HG03097 (cell line): ENCODE data around the gene SLC43A2.
"Not testable (repeated sequence)": the region's sequence is repeated elsewhere in the genome, so short reads cannot be mapped to it uniquely, and the experiment has no call there.

Experiments
- ATAC-seq: cut with Tn5 transposase; IDR thresholded peaks from one replicate; pipeline ENCODE4 v1.9.1; 2021; ENCODE audit not compliant: unreplicated experiment, low FRiP score

SLC43A2 gene

DNA sequence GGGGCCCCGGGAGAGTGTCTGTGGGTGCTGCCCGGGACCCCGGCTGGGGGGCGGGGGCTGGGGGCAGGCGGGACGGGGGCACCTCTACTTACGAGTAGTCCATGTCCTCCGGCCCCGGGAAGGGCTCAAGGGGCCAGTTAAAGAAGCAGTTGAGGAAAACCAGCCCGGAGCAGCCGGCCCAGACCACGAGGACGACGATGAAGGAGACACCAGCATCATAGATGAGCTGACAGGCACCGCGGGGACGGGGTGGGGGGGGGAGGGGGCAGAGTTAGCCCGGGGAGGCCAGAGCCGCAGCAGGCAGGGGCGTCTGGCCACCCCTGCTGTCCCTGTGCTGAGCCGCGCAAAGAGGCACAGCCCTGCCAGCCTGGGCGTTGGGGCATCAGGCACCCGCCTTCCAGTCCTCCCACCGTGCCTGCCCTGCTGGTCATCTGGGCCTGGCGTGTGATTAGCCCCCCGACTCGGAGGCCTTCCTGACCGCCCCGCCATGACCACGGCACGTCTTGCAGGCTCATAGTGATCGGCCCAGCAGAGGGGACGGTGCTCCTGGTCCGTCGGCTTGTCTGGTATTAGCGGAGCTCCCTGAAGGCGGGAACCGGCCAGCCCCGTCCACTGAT is 37.1 kb downstream of the SLC43A2 start:
- no peak for ATAC-seq

DNA sequence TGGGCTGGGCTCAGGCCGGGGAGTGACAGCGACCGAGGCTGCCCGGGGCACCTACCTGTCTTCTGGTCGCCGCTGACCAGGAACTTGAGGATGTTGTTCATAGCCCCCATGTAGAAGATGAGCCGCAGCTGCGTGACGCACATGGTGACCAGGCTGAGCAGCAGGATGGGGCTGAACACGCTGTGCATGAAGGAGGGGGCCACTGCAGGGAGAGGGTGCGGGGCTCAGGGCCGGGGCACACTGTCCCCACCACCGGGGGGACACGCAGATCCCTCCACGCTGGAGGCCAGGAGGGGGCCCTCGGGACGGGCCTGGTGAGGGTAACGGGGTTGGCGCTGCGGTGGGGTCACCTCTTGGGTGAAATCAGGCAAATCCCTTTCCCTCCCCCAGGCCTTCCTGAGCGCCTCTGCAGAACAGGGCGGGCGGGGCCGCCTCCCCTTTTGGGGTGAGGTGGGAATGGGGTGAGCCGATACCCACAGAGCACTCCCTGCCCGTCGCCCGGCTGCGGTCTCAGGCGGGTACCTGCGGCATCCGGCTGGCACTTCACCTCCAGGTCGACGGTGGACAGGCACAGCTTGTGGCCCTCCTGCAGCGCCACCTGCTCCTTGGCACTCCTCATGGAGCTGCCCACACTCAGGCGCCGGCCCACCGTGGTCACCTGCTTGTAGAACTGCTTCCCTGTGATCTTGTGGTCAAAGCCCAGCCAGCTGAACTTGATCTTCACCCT is 37.7 kb downstream of the SLC43A2 start:
- no peak for ATAC-seq

DNA sequence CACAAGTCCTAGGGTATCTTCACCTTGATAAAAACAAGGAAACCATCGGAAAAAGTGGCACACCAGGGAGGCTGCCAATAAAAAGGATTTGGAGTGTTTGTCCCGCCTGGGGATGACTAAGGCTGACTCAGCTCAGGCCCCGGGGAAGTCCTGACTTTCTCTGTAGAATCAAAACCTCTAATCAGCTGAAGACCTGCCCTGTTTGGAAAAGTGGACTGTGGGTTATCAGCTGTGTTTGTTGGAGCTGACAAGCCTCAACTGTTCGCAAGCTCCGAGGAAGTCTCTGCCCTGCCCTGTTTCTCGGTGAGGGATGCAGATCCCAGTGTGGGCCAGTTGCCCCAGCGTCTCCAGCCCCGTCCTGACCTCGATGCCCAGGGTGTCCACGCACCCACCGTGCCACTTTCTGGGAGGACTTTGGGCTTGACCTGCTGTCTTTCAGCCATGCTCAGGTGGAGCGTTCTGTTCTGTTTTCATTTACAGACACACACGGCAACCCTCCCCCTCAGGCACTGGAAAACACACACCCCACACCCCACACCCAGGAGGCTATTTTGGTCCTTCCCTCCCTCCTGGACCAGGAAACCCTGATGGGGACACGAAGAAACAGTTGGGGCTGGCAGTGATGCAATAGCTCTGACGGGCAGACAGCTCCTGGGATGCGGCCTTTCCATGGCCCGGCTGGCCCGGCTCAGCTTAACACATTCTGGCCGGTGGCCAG is 38.4 kb downstream of the SLC43A2 start:
- ATAC-seq: no peak

DNA sequence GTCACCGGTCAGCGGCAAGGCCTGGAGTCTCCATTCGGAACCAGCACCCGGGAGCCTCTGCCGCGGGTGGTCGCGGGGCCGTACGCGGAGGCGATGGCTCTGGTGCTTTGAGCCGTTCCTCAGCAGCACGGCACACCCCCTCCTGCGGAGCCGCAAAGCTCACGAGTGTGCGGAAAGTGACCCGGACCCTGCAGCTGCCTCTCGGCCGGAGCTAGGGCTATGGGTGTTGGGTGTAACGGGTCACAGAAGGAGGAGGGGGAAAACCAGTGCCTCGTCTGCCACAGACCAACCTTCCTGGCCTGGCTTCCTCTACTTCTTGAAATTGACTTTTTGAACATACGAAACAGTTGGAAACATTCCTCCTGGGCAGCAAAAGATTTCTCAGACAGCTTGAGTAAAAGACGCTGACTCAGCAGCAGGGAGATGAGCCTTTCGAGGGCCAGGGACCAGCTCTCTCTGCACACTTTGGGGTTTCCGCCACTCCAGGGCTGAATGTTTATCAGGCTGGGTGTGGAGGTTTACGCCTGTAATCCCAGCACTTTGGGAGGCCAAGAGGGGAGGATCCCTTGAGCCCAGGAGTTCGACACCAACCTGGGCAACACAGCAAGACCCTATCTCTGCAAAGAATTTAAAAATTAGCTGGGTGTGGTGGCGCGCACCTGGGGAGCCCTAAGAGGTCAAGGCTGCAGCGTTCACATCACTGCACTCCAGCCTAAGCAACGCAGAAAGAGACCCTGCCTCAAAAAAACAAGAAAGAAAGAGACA is 39.6 kb downstream of the SLC43A2 start:
- no peak for ATAC-seq

GRCh38 chr17:1584167-1584566 is 44.5 kb downstream of the SLC43A2 start:
- no peak for ATAC-seq

DNA sequence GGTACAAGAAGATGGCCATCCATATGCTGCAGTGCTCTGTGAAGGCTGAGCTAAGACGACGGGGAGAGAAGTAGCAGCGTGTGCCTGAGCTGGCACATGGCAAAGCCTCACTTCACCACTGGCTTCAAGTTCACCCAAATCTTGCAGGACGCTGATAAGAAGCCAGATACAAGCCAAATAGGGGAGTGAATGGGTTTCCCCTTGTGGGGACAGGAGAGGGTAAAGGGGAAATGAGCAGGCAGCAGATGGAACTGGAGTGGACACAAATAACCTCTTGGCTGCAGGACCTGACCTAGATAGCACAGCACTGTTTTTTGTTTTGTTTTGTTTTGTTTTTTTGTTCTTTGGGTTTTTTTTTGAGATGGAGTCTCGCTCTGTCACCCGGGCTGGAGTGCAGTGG is 45.1 kb downstream of the SLC43A2 start:
- no peak for ATAC-seq

DNA sequence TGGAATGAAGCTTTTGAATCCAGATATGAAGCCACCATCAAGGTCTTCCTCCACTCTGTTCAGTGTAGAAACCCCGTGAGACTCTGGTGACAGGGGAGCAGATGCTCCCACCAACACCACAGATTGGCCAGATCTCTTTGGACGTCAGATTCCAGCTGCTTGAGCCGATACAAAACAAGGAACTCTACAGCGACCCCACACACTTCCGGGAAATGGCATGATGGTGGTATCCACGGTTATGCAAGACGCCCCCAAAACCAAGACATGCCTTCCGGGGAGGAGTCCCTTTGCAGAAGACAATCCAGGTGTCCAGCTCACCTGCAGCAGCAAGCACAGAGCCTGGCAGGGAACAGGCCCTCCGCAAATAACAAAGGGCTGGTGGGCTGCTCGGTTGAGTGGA is 46.3 kb downstream of the SLC43A2 start:
- ATAC-seq: no peak

DNA sequence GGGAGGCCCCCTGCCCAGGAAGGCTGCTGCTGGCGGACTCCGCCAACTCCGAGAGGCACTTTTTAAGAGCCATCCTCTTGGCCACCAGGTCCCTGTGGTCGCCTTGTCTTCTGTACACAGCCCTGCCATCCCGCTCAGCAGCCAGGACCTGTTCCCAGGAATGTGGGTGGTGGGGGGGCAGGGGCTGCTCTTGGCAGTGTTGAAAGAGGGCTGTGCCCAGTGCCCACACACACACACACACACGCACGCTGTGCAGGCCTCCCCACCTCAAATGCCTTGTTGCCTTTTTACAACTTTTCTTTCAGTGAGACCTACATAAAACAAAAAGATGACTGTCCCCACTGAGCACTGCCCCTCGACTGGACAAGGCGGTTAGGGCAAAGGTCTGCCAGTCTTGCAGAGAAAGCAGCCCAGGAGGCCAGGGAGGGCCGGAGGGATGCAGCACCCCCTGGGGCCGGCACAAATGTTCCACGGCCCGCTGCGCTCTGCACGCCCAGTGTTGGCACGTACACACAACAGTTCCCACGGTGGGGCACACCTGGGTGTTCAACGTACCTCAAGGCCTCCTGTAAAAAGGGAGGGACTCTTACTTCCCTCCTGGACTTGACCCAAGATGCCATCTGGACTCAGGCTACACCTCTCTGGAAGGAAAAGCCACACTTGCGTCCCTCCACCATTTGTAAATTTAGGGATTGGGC is 47.5 kb downstream of the SLC43A2 start:
- ATAC-seq: no peak

DNA sequence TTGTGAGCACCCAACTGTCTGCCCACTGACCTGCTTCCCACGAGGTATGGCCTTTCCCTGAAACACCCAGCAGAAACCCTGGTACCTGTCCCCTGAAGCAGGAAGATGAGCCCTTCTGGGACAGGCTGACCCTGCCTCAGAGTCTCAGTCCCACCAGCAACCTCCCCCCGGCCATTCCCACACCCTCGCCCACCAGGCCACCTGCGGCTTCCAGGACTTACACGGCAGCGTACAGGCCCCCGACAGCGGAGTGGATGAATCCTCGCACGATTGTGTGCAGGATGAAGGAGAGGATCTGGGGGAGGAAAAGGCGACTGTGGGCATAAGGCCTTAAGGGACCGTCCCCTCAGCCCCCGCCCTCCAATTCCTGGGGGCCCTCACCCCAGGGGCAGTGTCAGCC is 50.6 kb downstream of the SLC43A2 start:
- ATAC-seq: no peak

- ATAC-seq: no peak
Measured at GRCh38 chr17:1577583-1578013, 51.0 kb downstream of the SLC43A2 start.

- no peak for ATAC-seq
Measured at GRCh38 chr17:1577182-1577581, 51.5 kb downstream of the SLC43A2 start.

- no peak for ATAC-seq
Measured at GRCh38 chr17:1576500-1576899, 52.1 kb downstream of the SLC43A2 start.

DNA sequence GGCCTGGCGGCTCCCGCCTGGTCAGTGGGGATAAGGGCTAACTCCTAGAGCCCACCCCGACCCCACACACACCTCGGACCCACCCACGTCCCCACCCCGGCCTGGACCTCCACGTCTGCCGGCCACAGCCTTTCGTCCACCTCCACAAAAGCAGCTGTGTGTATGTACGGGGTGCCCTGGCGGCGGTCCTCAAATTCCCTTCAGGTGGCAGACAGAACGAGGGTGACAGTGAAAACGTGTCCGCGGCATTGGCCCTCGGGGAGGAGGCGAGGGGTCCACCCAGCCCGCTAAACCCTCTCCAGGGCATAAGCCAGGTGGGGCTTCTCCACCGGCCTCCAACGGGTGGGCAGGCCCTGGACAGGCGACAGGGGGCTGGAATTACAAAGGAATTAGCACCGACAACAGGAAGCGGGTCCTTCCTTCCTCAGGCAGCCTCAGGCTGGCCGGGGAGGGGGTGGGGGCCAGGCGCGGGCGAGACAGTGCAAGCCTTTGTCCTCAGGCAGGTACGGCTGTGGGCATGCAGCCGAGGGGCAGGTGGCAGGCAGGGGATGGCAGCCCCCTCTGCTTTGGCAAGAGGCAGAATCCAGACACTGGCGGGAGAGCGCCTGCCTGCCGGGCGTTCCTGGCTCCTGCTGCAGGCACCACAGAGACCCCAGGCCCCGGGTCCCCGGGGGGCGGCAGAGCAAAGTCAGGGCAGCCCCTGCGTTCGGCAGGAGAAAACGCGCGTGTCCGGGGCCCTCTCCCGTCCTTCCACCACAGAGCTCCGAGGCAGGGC is 53.8 kb downstream of the SLC43A2 start:
- no peak for ATAC-seq

DNA sequence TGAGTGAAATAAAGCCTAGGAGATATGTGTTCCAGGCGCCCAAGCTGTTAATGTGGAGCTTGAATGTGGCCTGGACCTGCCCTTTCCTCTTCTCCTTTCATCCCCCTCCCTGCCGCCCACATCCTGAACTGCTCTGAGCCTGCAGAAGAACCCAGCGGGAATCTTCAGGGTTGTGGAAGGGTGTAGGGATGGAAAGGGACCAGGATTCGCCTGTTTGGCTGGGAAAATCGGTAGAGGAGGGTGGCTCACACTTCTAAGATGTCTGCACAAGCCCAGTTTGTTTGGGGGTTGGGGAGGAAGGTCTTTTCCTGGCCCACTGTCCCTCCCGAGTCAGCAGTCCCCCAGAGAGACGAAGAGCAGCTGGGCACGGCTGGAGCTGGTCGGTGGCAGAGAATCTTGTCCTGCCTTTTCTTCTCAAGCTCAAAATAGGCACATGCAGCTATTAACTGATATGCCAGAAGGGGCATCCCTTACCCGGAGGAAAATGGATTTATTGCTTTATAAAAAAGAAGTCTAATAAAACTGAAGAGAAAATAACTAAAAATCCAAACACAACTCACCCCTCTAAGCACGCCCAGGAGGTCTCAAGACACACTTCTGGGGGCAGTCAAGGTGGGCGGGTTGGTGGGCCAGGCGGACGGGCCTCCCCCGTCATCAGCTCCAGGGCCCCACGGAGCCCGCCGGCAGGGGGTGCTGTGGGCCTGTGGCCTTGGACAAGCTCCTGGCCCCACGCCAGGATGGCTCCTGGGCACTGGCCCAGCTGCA is 54.5 kb downstream of the SLC43A2 start:
- ATAC-seq: no peak

DNA sequence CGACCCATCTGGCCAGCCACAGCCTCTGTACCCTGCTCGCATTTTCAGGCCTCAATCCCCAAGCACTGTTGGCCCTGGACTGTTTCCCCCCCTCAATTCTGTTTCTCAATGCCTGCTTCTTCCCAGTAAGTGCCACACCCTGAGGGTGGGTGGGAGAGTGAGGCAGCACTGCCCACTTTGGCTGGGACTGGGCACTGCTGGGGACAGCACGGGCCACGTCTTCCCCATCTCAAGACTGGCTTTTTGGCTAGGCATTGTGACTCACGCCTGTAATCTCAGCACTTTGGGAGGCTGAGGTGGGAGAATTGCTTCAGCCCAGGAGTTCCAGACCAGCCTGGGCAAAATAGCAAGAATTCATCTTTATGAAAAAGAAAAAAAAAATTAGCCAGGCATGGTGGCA is 56.0 kb downstream of the SLC43A2 start:
- ATAC-seq: not testable (repeated sequence)

DNA sequence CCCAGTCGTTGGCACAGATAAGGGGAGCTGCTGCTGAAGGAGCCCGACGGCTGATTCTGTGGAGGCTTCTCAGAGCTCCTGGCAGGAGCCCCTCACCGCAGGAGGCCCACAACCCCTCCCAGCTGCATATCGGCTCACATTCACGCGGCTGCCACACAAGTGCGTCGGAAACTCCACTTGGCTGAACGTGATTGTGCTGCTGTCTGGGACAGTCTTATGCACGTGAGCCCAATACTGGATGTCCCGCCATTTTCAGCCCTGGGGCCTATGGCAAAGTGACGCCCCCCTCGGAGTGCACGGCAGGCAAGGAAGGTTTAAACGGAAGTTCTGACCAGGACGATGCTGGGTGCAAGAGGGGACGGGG is 57.3 kb downstream of the SLC43A2 start:
- ATAC-seq: no peak

GRCh38 chr17:1568950-1569810 is 59.5 kb downstream of the SLC43A2 start:
- no peak for ATAC-seq

DNA sequence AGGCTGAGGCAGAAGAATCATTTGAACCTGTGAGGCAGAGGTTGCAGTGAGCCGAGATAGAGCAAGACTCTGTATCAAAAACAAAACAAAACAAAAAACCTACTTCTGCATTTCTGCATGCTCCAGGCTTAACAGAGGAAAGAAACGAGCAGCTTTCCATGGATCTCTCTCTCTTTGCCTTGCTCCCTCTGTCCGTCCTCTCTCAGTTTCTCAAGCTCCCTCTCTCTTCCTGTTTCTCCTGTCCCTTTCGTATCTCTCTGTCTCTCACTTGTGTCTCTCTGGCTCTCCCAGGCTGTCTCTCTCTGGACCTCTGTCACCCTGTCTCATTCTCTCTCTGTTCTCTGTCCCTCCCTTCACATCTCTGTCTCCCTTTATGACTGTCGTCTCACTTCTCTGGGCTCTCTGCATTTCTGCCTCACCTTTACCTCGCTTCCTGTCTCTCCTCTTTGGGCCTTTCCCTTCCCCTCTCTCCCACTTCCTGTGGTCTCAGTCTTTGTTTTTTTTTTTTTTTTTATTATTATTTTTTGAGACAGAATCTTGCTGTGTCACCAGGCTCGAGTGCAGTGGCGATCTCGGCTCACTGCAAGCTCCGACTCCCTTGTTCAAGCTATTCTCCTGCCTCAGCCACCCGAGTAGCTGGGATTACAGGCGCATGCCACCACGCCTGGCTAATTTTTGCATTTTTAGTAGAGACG is 62.0 kb downstream of the SLC43A2 start:
- ATAC-seq: no peak
